ENCODE data around the gene MLX. TPM values are rescaled to one million over a fixed set of nuclear protein-coding genes. Genes with fewer than 3 reads are reported as not detected.

MLX gene
- total RNA-seq, 1 experiment from 2014 or later, result 45.3 TPM

DNA sequence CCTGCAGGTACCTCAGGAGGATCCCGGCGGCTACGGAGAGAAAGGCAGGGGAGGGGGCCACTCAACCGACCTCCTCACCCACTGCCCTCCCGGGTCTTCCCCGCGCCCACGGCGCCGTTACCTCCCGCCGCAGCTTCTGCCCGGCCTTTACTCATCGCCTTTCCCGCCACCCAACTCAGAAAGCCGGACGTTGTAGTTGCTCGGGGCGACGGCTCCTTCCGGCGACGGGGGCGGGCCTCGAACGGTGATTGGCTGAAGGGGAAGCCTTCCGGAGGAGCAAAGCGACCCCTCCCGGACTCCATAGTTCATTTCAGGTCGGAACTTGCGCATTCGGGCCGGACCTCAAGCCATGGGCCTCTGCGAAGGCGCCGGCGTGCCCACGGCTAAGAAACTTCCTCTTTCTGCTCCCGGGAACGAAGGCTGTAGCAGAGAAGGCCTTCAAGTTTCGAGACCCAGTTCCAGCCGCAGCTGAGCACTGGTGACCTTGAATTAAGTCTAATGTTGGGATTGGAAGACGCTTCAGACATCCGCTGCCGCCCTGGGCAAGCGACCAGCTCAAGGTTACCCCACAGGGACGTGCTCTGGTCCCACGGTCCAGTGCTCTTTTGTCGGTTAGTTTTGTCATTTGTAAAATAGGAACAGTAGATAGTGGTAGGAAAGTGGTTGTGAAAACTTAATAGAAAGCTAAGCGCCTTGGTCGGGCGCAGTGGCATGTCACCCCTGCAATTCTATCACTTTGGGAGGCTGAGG lies 10.8 kb downstream of the MLX start, which contains the start of gene PSMC3IP:
Gene PSMC3IP, minus strand, starts transcription at position 198 of the 750 bp plus-strand sequence. Its CDS starts 43 bp downstream, at position 155.
- Histone ChIP-seq H2BK15ac (ENCODE audit: low read depth, low read length) (no peak within 1 kb of the TSS), H4K91ac (ENCODE audit: insufficient read length, low read depth, low read length) (no peak within 1 kb of the TSS), H3K23me2 (ENCODE audit: insufficient read length, low read depth, low read length, poor library complexity, severe bottlenecking) (peaks cover 3% of the 10 kb centered on the region)

More for the DNA sequence above, 10.8 kb downstream of the MLX start, which contains the start of gene PSMC3IP:
- Histone ChIP-seq H3K9ac (ENCODE audit: extremely low read depth, insufficient read length, low read length) (peak within 1 kb of the TSS; percentile 88), H4K20me1 (ENCODE audit: control insufficient read depth, insufficient read depth, insufficient read length) (no peaks in the 10 kb centered on the region), H3K23ac (ENCODE audit: insufficient read length, low read depth, low read length) (no peak within 1 kb of the TSS), H2AK5ac (ENCODE audit: insufficient read length, low read length) (no peak within 1 kb of the TSS), H3K56ac (ENCODE audit: insufficient read length, low read depth, low read length) (no peak within 1 kb of the TSS), H4K8ac (replicated peaks; ENCODE audit: insufficient read length, low read depth, low read length) (no peak within 1 kb of the TSS), H2BK120ac (ENCODE audit: low read depth, low read length, poor library complexity, severe bottlenecking) (no peak within 1 kb of the TSS), H3K18ac (ENCODE audit: insufficient read length, low read depth, low read length) (peak within 1 kb of the TSS; percentile 44), H4K5ac (ENCODE audit: insufficient read length, low read depth, low read length) (no peak within 1 kb of the TSS), H3K27ac (ENCODE audit: insufficient read length, low read depth, low read length) (no peak within 1 kb of the TSS), H3K79me1 (ENCODE audit: insufficient read depth, low read depth, low read length, poor library complexity, severe bottlenecking) (no peaks in the 10 kb centered on the region), H3K27me3 (ENCODE audit: insufficient read depth, low read length) (no peaks in the 10 kb centered on the region; the same call in 1 of the 2 replicates), H3T11ph (ENCODE audit: low read length) (no peak within 1 kb of the TSS), H3K9me3 (ENCODE audit: control insufficient read depth, low read depth, low read length) (no peaks in the 10 kb centered on the region), H2AFZ (ENCODE audit: low read length) (no peak within 1 kb of the TSS), H3K14ac (ENCODE audit: insufficient read depth, low read length) (peak within 1 kb of the TSS; percentile 69; the same call in 1 of the 2 replicates), H2BK5ac (ENCODE audit: insufficient read length, low read length) (no peak within 1 kb of the TSS), H3K4me1 (ENCODE audit: insufficient read depth, low read length) (no peaks in the 10 kb centered on the region), H2BK20ac (ENCODE audit: low read depth, low read length, poor library complexity, severe bottlenecking) (no peak within 1 kb of the TSS), H3K4ac (ENCODE audit: low read depth, low read length) (no peak within 1 kb of the TSS), H3K79me2 (ENCODE audit: insufficient read depth, low read length) (no peaks in the 10 kb centered on the region), H2BK12ac (ENCODE audit: insufficient read length, low read depth, low read length) (no peak within 1 kb of the TSS), H3K4me2 (ENCODE audit: insufficient read depth, insufficient read length, low read length) (peak within 1 kb of the TSS; percentile 84)
- TF ChIP-seq, protein P1, sequence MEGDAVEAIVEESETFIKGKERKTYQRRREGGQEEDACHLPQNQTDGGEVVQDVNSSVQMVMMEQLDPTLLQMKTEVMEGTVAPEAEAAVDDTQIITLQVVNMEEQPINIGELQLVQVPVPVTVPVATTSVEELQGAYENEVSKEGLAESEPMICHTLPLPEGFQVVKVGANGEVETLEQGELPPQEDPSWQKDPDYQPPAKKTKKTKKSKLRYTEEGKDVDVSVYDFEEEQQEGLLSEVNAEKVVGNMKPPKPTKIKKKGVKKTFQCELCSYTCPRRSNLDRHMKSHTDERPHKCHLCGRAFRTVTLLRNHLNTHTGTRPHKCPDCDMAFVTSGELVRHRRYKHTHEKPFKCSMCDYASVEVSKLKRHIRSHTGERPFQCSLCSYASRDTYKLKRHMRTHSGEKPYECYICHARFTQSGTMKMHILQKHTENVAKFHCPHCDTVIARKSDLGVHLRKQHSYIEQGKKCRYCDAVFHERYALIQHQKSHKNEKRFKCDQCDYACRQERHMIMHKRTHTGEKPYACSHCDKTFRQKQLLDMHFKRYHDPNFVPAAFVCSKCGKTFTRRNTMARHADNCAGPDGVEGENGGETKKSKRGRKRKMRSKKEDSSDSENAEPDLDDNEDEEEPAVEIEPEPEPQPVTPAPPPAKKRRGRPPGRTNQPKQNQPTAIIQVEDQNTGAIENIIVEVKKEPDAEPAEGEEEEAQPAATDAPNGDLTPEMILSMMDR (conservative IDR thresholded peaks at IDR 0.05), result peak; percentile 54; the same call in 2 of the 3 replicates
- DNase-seq, result peak; percentile 98
- Mint-ChIP-seq H3K36me3 (ENCODE audit: insufficient read depth in 1 of 3, low read depth in 3 of 3) (peaks cover 19 to 72% (median 55%) of the 10 kb centered on the region in 3 experiments; a peak in 6 of 7 replicates), H3K27ac (peak within 1 kb of the TSS; percentile 98 to 100 (median 99)), H3K9me3 (no peaks in the 10 kb centered on the region), H3K27me3 (ENCODE audit: low read depth) (peaks cover 1% of the 10 kb centered on the region; the same call in 1 of the 2 replicates), H3K4me1 (peaks cover 20 to 21% of the 10 kb centered on the region in 2 experiments), H3K4me3 (peak within 1 kb of the TSS; percentile 97 to 99)
- no CpG with 5 or more reads among the region's 52 CpGs for WGBS (ENCODE audit: extremely low coverage, insufficient read length, low lambda C conversion rate)
